ENCODE measurements around the gene SLC44A2. TPM values are rescaled to one million over a fixed set of nuclear protein-coding genes. Genes with fewer than 3 reads are reported as not detected.
A peak's percentile ranks its signal among the peaks of the same experiment; 100 is the strongest.

SLC44A2 gene
- total and polyA plus RNA-seq, 2 of the 13 experiments (the other 11 are each of a cell fraction or from before 2014, with no cell fraction given) = 2.4 to 5.6 TPM

- H3K4me3 ChIP-seq (replicated peaks in 1 of 3; ENCODE audit: insufficient read depth in 1 of 3, low read depth in 2 of 3, low read length in 3 of 3) = no peak overlapping the region
- DNase-seq (ENCODE audit: low spot score) = no peak
- TF ChIP-seq STAT6 (CRISPR knock-in tag; IDR thresholded peaks at IDR 0.05; ENCODE audit: borderline replicate concordance) = no peak
- no peak for TF ChIP-seq ARID5B (CRISPR knock-in tag; IDR thresholded peaks at IDR 0.05)
- TF ChIP-seq RARG (CRISPR knock-in tag; IDR thresholded peaks at IDR 0.05; ENCODE audit: low read depth) = no peak
- no peak for TF ChIP-seq ZNF704 (CRISPR knock-in tag; IDR thresholded peaks at IDR 0.05; ENCODE audit: borderline replicate concordance)
- TF ChIP-seq ZSCAN9 (CRISPR knock-in tag; IDR thresholded peaks at IDR 0.05; ENCODE audit: borderline replicate concordance) = no peak
- no peak for TF ChIP-seq ASH2L (IDR thresholded peaks at IDR 0.05; ENCODE audit: insufficient read length, low read depth, low read length)
- peak; percentile 1 for TF ChIP-seq RBM22 (optimal IDR thresholded peaks at IDR 0.05; ENCODE audit: low read length)
- no peak for TF ChIP-seq ZHX1 (CRISPR knock-in tag; IDR thresholded peaks at IDR 0.05; ENCODE audit: low read depth)
- H3K27ac ChIP-seq (ENCODE audit: extremely low read length, insufficient read depth, low read length) = no peak overlapping the region
- no peak overlapping the region for H3K4me2 ChIP-seq (ENCODE audit: low read depth, low read length)
- H3K27me3 ChIP-seq (ENCODE audit: control insufficient read depth in 1 of 2, insufficient read depth in 2 of 2, low read length in 2 of 2) = no peaks in the 10 kb centered on the region; a peak in 1 of 5 replicates
- CTCF ChIA-PET (ENCODE audit: low intra/inter-chr PET ratio, low total read pairs) = no interaction called here
- peaks cover 58 to 96% of the 10 kb centered on the region in 2 experiments for H3K36me3 ChIP-seq (replicated peaks in 1 of 2; ENCODE audit: control insufficient read depth in 1 of 2, insufficient read depth in 2 of 2, low read length in 2 of 2)
- no peak overlapping the region for H3K9ac ChIP-seq (ENCODE audit: insufficient read depth, low read depth, low read length)
- H3K79me2 ChIP-seq (ENCODE audit: insufficient read depth, low read length) = peaks cover 6% of the 10 kb centered on the region
- in situ Hi-C loops (cut with HindIII; ENCODE audit: extremely low pct_ligation_motif_present, low pct_unique_long_range_greater_than_20kb) (no loop called here), intact Hi-C loops (cut with micrococcal nuclease; ENCODE audit: unreplicated experiment) (no loop called here)
- H4K20me1 ChIP-seq (ENCODE audit: insufficient read depth, low read length) = peaks cover 4% of the 10 kb centered on the region; the same call in 1 of the 2 replicates
- H2AFZ ChIP-seq (ENCODE audit: low read length) = no peak overlapping the region
- POLR2A ChIA-PET = no interaction called here
- 94% methylated on average over 12 of the region's 15 CpGs for WGBS (ENCODE audit: low lambda C conversion rate)
- BruUV-seq (replicated peaks) = no TSS peak
- H3K4me1 ChIP-seq (ENCODE audit: insufficient read depth, low read length) = no peaks in the 10 kb centered on the region
- FAIRE-seq = no peak
- ATAC-seq = no peak
- H3K9me3 ChIP-seq (ENCODE audit: low read length) = no peaks in the 10 kb centered on the region
These were observed 57.7 kb downstream of the SLC44A2 start for GRCh38 chr19:10683064-10683426.

Data from HepG2 (cell line).